LNCaP clone FGC (cell line): ENCODE data around the gene SERPINF2.

ENCODE experiments used
- DNase-seq: peaks from one replicate; pipeline ENCODE4 v3.0.0-alpha.2; 2011; ENCODE audit warnings: low read depth
- H3K4me3 ChIP-seq: 2 replicates; pipeline ENCODE4 v1.5.1; 2011; ENCODE audit warnings: mild to moderate bottlenecking, low read depth, low read length, control low read depth
- TF ChIP-seq, protein P1 (sequence below): IDR thresholded peaks from 2 replicates; pipeline ENCODE4 v1.5.1; 2012; ENCODE audit warnings: mild to moderate bottlenecking; ENCODE audit not compliant: control insufficient read depth, insufficient read depth; ENCODE audit errors: extremely low read depth

The SERPINF2 gene

DNA sequence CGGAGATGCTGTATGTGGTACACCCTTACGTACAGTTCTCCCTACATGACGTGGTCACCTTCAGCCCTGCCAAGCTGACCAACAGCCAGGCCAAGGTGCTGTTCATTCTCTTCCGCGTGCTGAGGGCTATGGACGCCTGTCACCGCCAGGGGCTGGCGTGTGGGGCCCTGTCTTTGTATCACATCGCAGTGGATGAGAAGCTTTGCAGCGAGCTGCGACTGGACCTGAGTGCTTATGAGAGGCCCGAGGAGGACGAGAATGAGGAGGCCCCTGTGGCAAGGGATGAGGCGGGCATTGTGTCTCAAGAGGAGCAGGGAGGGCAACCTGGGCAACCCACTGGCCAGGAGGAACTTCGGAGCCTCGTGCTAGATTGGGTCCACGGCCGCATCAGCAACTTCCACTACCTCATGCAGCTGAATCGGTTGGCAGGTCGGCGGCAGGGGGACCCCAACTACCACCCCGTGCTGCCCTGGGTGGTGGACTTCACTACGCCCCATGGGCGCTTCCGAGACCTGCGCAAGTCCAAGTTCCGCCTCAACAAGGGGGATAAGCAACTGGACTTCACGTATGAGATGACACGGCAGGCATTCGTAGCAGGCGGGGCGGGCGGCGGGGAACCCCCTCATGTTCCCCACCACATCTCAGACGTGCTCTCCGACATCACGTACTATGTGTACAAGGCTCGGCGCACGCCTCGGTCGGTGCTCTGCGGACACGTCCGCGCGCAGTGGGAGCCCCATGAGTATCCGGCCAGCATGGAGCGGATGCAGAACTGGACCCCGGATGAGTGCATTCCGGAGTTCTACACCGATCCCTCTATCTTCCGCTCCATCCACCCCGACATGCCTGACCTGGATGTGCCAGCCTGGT, 16.8 kb upstream of the SERPINF2 start:
- DNase-seq: no peak
- TF ChIP-seq, protein P1, sequence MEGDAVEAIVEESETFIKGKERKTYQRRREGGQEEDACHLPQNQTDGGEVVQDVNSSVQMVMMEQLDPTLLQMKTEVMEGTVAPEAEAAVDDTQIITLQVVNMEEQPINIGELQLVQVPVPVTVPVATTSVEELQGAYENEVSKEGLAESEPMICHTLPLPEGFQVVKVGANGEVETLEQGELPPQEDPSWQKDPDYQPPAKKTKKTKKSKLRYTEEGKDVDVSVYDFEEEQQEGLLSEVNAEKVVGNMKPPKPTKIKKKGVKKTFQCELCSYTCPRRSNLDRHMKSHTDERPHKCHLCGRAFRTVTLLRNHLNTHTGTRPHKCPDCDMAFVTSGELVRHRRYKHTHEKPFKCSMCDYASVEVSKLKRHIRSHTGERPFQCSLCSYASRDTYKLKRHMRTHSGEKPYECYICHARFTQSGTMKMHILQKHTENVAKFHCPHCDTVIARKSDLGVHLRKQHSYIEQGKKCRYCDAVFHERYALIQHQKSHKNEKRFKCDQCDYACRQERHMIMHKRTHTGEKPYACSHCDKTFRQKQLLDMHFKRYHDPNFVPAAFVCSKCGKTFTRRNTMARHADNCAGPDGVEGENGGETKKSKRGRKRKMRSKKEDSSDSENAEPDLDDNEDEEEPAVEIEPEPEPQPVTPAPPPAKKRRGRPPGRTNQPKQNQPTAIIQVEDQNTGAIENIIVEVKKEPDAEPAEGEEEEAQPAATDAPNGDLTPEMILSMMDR: no peak
- peak overlapping the region; percentile 87 for H3K4me3 ChIP-seq

DNA sequence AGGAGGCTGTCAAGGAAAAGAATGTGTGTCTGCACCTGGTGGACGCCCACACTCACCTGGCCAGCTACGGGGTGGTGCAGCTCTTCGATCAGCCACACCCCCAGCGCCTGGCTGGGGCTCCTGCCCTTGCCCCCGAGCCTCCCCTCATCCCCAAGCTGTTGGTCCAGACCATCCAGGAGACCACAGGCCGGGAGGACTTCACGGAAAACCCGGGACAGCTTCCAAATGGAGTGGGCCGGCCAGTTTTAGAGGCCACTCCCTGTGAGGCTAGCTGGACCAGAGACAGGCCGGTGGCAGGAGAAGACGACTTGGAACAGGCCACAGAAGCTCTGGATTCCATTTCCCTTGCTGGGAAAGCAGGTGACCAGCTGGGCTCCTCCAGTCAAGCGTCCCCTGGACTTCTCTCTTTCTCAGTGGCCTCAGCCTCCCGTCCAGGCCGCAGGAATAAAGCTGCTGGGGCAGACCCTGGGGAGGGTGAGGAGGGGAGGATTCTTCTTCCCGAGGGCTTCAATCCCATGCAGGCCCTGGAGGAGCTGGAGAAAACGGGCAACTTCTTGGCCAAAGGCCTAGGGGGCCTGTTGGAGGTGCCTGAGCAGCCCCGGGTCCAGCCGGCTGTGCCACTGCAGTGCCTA, 15.9 kb upstream of the SERPINF2 start:
- no peak for DNase-seq
- no peak overlapping the region for H3K4me3 ChIP-seq
- TF ChIP-seq, protein P1: no peak

DNA sequence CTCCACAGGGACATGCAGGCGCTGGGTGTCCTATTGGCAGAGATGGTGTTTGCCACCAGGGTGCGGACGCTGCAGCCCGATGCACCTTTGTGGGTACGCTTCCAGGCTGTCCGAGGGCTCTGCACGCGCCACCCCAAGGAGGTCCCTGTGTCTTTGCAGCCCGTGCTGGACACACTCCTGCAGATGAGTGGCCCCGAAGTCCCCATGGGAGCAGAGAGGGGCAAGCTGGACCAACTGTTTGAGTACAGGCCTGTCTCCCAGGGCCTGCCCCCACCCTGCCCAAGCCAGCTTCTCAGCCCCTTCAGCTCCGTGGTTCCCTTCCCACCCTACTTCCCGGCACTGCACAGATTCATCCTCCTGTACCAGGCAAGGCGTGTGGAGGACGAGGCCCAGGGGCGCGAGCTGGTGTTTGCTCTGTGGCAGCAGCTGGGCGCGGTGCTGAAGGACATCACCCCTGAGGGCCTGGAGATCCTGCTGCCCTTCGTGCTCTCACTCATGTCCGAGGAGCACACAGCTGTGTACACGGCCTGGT, 15.3 kb upstream of the SERPINF2 start:
- DNase-seq: no peak
- TF ChIP-seq, protein P1: no peak
- H3K4me3 ChIP-seq: no peak overlapping the region

DNA sequence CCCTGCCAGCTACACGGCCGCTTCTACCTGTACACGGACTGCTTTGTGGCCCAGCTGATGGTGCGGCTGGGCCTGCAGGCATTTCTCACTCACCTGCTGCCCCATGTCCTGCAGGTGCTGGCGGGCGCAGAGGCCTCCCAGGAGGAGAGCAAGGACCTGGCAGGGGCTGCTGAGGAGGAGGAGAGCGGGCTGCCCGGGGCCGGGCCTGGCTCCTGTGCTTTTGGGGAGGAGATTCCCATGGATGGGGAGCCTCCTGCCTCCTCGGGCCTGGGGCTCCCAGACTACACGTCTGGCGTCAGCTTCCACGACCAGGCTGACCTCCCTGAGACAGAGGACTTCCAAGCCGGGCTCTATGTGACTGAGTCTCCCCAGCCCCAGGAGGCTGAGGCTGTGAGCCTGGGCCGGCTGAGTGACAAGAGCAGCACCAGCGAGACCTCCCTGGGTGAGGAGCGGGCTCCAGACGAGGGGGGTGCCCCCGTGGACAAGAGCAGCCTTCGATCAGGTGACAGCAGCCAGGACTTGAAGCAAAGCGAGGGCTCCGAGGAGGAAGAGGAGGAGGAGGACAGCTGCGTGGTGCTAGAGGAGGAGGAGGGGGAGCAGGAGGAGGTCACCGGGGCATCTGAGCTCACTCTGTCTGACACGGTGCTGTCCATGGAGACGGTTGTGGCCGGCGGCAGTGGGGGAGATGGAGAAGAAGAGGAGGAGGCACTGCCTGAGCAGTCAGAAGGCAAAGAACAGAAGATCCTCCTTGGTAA, 14.6 kb upstream of the SERPINF2 start:
- DNase-seq: no peak
- H3K4me3 ChIP-seq: no peak overlapping the region
- TF ChIP-seq, protein P1: no peak

DNA sequence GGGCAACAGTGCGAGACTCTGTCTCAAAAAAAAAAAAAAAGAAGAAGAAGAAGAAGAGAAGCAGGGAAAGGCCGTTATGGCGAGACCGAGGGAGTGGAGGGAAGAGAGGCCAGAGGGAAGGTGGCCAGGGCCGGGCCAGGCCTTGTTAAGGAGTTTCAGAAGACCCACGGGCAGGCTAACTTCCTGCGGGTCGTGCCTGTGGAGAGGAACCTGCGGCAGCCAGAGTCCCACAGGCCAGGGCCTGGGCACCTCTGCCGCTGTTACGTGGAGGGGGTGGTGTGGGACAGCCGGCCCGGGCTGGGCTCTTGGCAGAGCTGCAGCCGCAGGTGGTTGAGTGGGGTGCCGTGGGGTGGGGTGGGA, 12.7 kb upstream of the SERPINF2 start:
- TF ChIP-seq, protein P1: no peak
- H3K4me3 ChIP-seq: no peak overlapping the region
- DNase-seq: no peak

DNA sequence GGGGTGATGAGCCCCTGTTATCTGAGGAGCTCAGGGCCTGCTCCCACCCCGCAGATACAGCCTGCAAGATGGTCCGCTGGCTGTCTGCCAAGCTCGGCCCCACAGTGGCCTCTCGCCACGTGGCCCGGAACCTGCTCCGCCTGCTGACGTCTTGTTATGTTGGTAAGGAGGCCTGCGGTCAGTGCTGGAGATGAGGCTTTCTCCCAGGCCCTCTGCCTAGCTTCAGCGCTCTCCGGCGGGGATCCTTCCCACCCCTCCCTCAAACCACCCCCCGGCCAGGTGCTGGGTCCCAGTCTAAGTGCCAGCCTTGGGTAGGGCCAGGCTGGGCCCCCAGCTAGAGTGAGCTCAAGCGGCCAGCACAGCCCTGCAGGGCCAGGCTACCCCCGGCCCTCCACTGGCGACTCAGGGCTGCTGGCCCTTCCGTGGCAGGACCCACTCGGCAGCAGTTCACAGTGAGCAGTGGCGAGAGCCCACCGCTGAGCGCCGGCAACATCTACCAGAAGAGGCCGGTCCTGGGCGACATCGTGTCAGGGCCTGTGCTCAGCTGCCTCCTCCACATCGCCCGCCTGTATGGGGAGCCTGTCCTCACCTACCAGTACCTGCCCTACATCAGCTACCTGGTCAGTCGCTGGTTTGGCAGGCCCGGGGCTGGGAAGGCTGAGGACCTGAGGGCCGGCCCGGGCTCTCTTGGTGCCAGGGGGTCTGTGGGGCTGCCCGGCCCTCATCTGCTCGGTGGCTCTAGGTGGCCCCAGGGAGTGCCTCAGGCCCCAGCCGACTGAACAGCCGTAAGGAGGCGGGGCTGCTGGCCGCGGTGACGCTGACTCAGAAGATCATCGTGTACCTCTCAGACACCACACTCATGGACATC, 12.1 kb upstream of the SERPINF2 start:
- TF ChIP-seq, protein P1: no peak
- no peak overlapping the region for H3K4me3 ChIP-seq
- no peak for DNase-seq
